NCI-H345 (cell line): ENCODE data around the gene UBR7.

Experiments used
- DNase-seq: peaks from one replicate; lab custom pipeline; 2025; lab: John Stamatoyannopoulos, UW

Gene UBR7

GRCh38 chr14:93249128-93249831 is 42.2 kb downstream of the UBR7 start:
- DNase-seq, result no peak

- DNase-seq, result no peak
Measured at GRCh38 chr14:93262446-93262845, 55.4 kb downstream of the UBR7 start.

- DNase-seq, result no peak
Measured at GRCh38 chr14:93263416-93263815, 56.4 kb downstream of the UBR7 start.

DNA sequence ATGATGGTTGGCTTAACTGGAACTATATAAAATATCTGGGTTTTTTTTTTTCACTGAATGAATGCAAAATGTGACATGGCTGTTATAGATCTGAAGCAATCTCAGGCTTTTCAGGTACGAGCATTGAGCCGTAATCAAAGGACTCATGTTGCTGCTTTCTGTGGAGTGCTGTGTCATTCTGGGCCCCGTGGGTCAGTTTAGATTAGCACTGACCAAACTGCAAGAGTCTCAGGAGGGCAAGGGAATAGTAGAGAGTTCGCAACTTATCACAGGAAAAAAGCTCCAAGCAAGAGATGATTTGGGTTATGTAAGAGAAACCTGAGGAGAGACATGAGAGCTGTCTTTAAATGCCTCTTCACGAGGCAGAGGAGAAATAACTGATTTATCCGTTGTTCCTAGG is 59.1 kb downstream of the UBR7 start:
- no peak for DNase-seq

DNA sequence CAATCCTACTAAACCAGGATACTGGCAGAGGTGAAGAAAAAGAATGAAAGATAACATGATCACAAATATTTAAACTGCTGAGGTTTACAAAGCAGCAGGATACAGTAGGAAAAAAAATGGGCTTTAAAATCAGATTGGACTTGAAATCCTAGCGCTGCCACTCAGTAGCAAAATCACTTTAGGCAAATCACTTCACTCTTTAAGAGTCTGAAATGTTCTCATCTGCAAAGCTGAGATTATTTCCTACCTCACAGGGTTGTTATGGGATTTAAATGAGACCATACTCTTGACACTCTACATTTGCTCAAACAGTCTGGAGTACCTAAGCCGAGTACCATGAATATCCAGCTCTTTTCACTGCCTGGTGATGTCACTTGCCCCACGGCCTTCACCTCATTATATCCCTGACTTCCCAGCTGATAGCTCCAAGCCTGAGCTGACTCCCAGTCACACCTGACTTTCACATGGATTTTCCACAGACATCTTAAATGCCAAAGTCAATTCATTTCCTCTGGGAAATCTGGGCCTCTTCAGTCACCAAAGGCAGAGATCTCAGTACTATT is 60.2 kb downstream of the UBR7 start:
- DNase-seq, result no peak

DNA sequence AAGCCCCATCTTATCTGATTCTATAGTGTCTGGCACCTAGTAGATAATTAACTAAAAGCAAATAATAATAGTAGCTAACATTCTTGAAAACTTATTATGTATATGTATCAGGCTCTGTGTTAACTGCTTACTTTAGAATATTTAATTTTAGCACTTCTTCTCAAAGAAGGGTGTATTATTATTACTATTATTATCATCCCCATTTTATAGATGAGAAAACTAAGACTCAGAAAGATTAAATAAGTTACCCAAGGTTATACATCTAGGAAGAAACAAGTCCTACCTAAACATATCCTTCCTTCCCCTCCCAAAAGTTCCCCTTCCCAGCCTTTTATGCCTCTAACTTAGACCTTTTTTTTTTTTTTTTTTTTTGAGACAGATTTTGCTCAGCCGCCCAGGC is 61.4 kb downstream of the UBR7 start:
- no peak for DNase-seq

- no peak for DNase-seq
Measured at GRCh38 chr14:93269341-93270068, 62.4 kb downstream of the UBR7 start.

DNA sequence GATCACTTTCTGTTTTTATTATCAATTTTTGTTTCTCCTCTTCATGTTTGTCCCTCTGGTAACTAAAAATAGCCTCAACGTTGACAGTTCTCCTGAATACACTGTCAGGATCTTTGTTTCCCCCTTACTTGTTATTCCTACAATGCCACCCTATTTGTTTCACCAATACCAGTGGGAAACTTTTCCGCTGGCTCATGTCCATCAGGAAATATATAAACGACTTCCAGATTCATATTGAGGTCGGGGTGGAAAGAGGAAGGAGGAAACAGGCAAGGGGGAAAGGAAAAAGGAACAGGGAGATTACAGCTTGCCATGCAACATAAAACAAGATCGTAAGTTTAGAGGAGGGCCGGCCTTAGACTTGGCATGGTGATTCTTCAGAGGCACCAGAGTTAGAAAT is 64.1 kb downstream of the UBR7 start:
- DNase-seq, result no peak

DNA sequence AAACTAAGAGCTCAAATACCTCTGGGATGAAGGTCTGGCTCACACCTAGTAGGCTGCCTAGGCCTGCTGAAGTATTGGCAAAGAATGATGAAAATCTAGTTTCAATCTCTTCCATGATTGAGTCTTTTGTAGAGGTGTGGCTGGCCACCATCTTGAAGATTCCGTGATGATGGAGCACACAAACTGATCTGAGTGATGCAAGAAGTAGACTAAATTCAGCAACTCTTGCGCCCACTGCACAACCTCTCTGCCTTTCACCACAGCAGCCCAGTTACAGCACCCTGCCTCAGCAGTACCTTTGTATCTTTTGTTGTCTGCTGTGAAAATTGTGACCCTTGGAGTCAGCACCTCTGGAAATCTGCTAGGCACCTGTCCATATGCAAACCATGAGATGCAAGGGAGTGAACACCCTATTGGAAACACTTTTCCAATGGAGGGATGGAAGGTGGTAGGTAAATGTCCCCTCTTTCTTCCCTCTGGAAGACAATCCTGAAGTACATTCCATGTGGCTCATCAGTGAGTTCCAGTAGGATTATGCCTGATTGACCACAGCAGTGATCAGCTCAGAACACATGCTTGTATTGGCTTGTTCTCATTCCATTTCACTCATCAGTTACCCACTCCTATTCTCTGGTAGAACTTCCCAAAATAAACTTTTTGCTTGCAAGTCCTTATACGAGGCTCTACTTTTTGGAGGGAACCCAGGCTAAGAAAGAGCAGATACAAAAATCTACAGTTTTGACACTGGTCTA is 67.2 kb downstream of the UBR7 start:
- DNase-seq, result no peak

GRCh38 chr14:93276031-93276716 is 69.1 kb downstream of the UBR7 start:
- no peak for DNase-seq
